ENCODE results near the gene ATF7. TPM values are rescaled to one million over a fixed set of nuclear protein-coding genes. Genes with fewer than 3 reads are reported as not detected.
"Not testable (repeated sequence)": the region's sequence is repeated elsewhere in the genome, so short reads cannot be mapped to it uniquely, and the experiment has no call there.

Gene ATF7
- total and polyA plus RNA-seq, 9 of the 15 experiments (the other 6 are each of a cell fraction or from before 2014, with no cell fraction given), result 10.6 to 30.4 (median 20.7) TPM

- H3K27ac ChIP-seq (ENCODE audit: extremely low read depth, low read depth, low read length); H2AFZ ChIP-seq (ENCODE audit: low read depth, low read length); CTCF ChIA-PET (ENCODE audit: low intra/inter-chr PET ratio); H3K4me3 ChIP-seq; H3K4me2 ChIP-seq (ENCODE audit: insufficient read depth, low read length); H3K9me3 ChIP-seq (replicated peaks; ENCODE audit: control insufficient read depth, insufficient read depth, low read depth, low read length); FAIRE-seq; H3K9ac ChIP-seq (ENCODE audit: insufficient read depth in 1 of 2, low read depth in 2 of 2, low read length in 2 of 2); BruUV-seq (replicated peaks); H3K9me1 ChIP-seq (ENCODE audit: control insufficient read depth, insufficient read depth, low read length); intact Hi-C loops (cut with micrococcal nuclease); ATAC-seq; H3K4me1 ChIP-seq (replicated peaks in 1 of 2; ENCODE audit: control insufficient read depth in 2 of 2, insufficient read depth in 2 of 2, low read length in 2 of 2); H3K27me3 ChIP-seq (ENCODE audit: control insufficient read depth in 2 of 2, insufficient read depth in 2 of 2, low read length in 2 of 2); DNase-seq (ENCODE audit: extremely low read depth in 1 of 4, low spot score in 3 of 4); H3K79me2 ChIP-seq (ENCODE audit: control insufficient read depth, insufficient read depth, low read length); in situ Hi-C loops (cut with MboI); H4K20me1 ChIP-seq (replicated peaks; ENCODE audit: control insufficient read depth, insufficient read depth, low read length): not testable (repeated sequence)
- POLR2A ChIA-PET, result interaction anchor here (1.1 kb wide), 1 partner anchor 12 kb away, joined by 3 read pairs; no protein-coding TSS in a partner anchor
- WGBS (ENCODE audit: insufficient coverage, low coverage, missing lambda C conversion rate), result 95% methylated on average over 8 of the region's 8 CpGs
- peaks cover 25% of the 10 kb centered on the region for H3K36me3 ChIP-seq (ENCODE audit: control insufficient read depth, insufficient read depth, low read length)
These were observed 76.1 kb downstream of the ATF7 start for GRCh38 chr12:53550131-53550530.

- H3K27me3 ChIP-seq (ENCODE audit: control insufficient read depth in 2 of 2, insufficient read depth in 2 of 2, low read length in 2 of 2); in situ Hi-C loops (cut with MboI); ATAC-seq; BruUV-seq (replicated peaks); H4K20me1 ChIP-seq (replicated peaks; ENCODE audit: control insufficient read depth, insufficient read depth, low read length); H2AFZ ChIP-seq (ENCODE audit: low read depth, low read length); H3K9me1 ChIP-seq (ENCODE audit: control insufficient read depth, insufficient read depth, low read length); H3K4me2 ChIP-seq (ENCODE audit: insufficient read depth, low read length); H3K4me1 ChIP-seq (replicated peaks in 1 of 2; ENCODE audit: control insufficient read depth in 2 of 2, insufficient read depth in 2 of 2, low read length in 2 of 2); H3K79me2 ChIP-seq (ENCODE audit: control insufficient read depth, insufficient read depth, low read length); CTCF ChIA-PET (ENCODE audit: low intra/inter-chr PET ratio); intact Hi-C loops (cut with micrococcal nuclease); H3K4me3 ChIP-seq; DNase-seq (ENCODE audit: extremely low read depth in 1 of 4, low spot score in 3 of 4); H3K27ac ChIP-seq (ENCODE audit: extremely low read depth, low read depth, low read length); H3K9me3 ChIP-seq (replicated peaks; ENCODE audit: control insufficient read depth, insufficient read depth, low read depth, low read length); H3K9ac ChIP-seq (ENCODE audit: insufficient read depth in 1 of 2, low read depth in 2 of 2, low read length in 2 of 2); FAIRE-seq: not testable (repeated sequence)
- 94% methylated on average over 6 of the region's 6 CpGs for WGBS (ENCODE audit: insufficient coverage, low coverage, missing lambda C conversion rate)
- peaks cover 29% of the 10 kb centered on the region for H3K36me3 ChIP-seq (ENCODE audit: control insufficient read depth, insufficient read depth, low read length)
- POLR2A ChIA-PET, result interaction anchor here (0.6 to 1.0 kb wide), 4 partner anchors 10 to 119 kb away, joined by 3 to 4 read pairs (median 4); no protein-coding TSS in a partner anchor
- TF ChIP-seq ZNF121 (CRISPR knock-in tag; conservative IDR thresholded peaks at IDR 0.05), result peak; percentile 64
These were observed 77.8 kb downstream of the ATF7 start for GRCh38 chr12:53548354-53548753.

Data from K562 (cell line).